Neural progenitor cell (in vitro differentiated cells): ENCODE results near the gene SCO2.

Experiments
- CTCF ChIP-seq: fragments of 200-600 bp; sonication (generic); IDR thresholded peaks from 2 replicates; pipeline ENCODE4 v1.5.1; 2017; ENCODE audit warnings: antibody characterized with exemption, mild to moderate bottlenecking
- EZH2 ChIP-seq: fragments of 200-600 bp; sonication (generic); IDR thresholded peaks from 2 replicates; pipeline ENCODE4 v1.6.1; 2017; ENCODE audit warnings: antibody characterized with exemption, mild to moderate bottlenecking, moderate library complexity
- EZH2phosphoT487 ChIP-seq: fragments of 200-600 bp; sonication (generic); IDR thresholded peaks from 2 replicates; pipeline ENCODE4 v1.6.1; 2017; ENCODE audit warnings: antibody characterized with exemption

GRCh38 chr22:50531546-50531961, 6.2 kb upstream of the SCO2 start:
- TF ChIP-seq CTCF (no peak), EZH2 (peak; percentile 63), EZH2phosphoT487 (no peak)
